ENCODE measurements around the gene KLHL40. TPM values are rescaled to one million over a fixed set of nuclear protein-coding genes. Genes with fewer than 3 reads are reported as not detected.

KLHL40 gene
- total RNA-seq, 4 donors from 2014 or later = not detected

- 63% methylated on average over 15 of the region's 19 CpGs for WGBS
- H3K27me3 ChIP-seq = no peaks in the 10 kb centered on the region
- no peaks in the 10 kb centered on the region for H3K9me3 ChIP-seq
- H3K27ac ChIP-seq = no peak overlapping the region
- DNase-seq (ENCODE audit: low spot score in 2 of 2) = no peak
- no peak for TF ChIP-seq POLR2AphosphoS5 (IDR thresholded peaks at IDR 0.05)
- TF ChIP-seq EP300 (IDR thresholded peaks at IDR 0.05) = no peak
- TF ChIP-seq, protein P1, sequence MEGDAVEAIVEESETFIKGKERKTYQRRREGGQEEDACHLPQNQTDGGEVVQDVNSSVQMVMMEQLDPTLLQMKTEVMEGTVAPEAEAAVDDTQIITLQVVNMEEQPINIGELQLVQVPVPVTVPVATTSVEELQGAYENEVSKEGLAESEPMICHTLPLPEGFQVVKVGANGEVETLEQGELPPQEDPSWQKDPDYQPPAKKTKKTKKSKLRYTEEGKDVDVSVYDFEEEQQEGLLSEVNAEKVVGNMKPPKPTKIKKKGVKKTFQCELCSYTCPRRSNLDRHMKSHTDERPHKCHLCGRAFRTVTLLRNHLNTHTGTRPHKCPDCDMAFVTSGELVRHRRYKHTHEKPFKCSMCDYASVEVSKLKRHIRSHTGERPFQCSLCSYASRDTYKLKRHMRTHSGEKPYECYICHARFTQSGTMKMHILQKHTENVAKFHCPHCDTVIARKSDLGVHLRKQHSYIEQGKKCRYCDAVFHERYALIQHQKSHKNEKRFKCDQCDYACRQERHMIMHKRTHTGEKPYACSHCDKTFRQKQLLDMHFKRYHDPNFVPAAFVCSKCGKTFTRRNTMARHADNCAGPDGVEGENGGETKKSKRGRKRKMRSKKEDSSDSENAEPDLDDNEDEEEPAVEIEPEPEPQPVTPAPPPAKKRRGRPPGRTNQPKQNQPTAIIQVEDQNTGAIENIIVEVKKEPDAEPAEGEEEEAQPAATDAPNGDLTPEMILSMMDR (IDR thresholded peaks at IDR 0.05) = no peak
- TF ChIP-seq POLR2A (IDR thresholded peaks at IDR 0.05) = no peak
- no peaks in the 10 kb centered on the region for H3K36me3 ChIP-seq
- H3K4me3 ChIP-seq = no peak overlapping the region
- no peaks in the 10 kb centered on the region for H3K4me1 ChIP-seq
Measured at GRCh38 chr3:42696356-42697288, 11.3 kb downstream of the KLHL40 start.

- WGBS = 88% methylated on average over 15 of the region's 18 CpGs
- no peak for TF ChIP-seq EP300 (IDR thresholded peaks at IDR 0.05)
- TF ChIP-seq POLR2A (IDR thresholded peaks at IDR 0.05) = no peak
- TF ChIP-seq, protein P1 (IDR thresholded peaks at IDR 0.05) = no peak
- no peak for TF ChIP-seq POLR2AphosphoS5 (IDR thresholded peaks at IDR 0.05)
Measured at GRCh38 chr3:42697289-42698051, 12.1 kb downstream of the KLHL40 start.

GRCh38 chr3:42698216-42698910 is 13.0 kb downstream of the KLHL40 start:
- DNase-seq (ENCODE audit: low spot score in 2 of 2) = no peak
- H3K4me1 ChIP-seq = no peaks in the 10 kb centered on the region
- H3K27me3 ChIP-seq = no peaks in the 10 kb centered on the region
- H3K4me3 ChIP-seq = no peak overlapping the region
- H3K27ac ChIP-seq = no peak overlapping the region
- TF ChIP-seq POLR2A (IDR thresholded peaks at IDR 0.05) (no peak), EP300 (IDR thresholded peaks at IDR 0.05) (no peak), POLR2AphosphoS5 (IDR thresholded peaks at IDR 0.05) (no peak)
- TF ChIP-seq, protein P1 (IDR thresholded peaks at IDR 0.05) = no peak
- WGBS = 89% methylated on average over 6 of the region's 7 CpGs
- H3K9me3 ChIP-seq = no peaks in the 10 kb centered on the region
- H3K36me3 ChIP-seq = no peaks in the 10 kb centered on the region

More at GRCh38 chr3:42697289-42698051, 12.1 kb downstream of the KLHL40 start:
- Histone ChIP-seq H3K4me3 (no peak overlapping the region), H3K27ac (no peak overlapping the region), H3K4me1 (no peaks in the 10 kb centered on the region), H3K36me3 (no peaks in the 10 kb centered on the region), H3K27me3 (no peaks in the 10 kb centered on the region), H3K9me3 (no peaks in the 10 kb centered on the region)
- DNase-seq (ENCODE audit: low spot score in 2 of 2) = no peak

- no peak for DNase-seq (ENCODE audit: low spot score in 2 of 2)
Measured at GRCh38 chr3:42698911-42699230, 13.5 kb downstream of the KLHL40 start.

More at GRCh38 chr3:42698911-42699230, 13.5 kb downstream of the KLHL40 start:
- H3K4me1 ChIP-seq = no peaks in the 10 kb centered on the region
- no peak overlapping the region for H3K27ac ChIP-seq
- H3K36me3 ChIP-seq = no peaks in the 10 kb centered on the region
- TF ChIP-seq, protein P1 (IDR thresholded peaks at IDR 0.05) = no peak
- no peak for TF ChIP-seq POLR2AphosphoS5 (IDR thresholded peaks at IDR 0.05)
- no peak for TF ChIP-seq POLR2A (IDR thresholded peaks at IDR 0.05)
- TF ChIP-seq EP300 (IDR thresholded peaks at IDR 0.05) = no peak
- no peaks in the 10 kb centered on the region for H3K27me3 ChIP-seq
- 77% methylated on average over 9 of the region's 9 CpGs for WGBS
- H3K4me3 ChIP-seq = no peak overlapping the region
- H3K9me3 ChIP-seq = no peaks in the 10 kb centered on the region

All from suprapubic skin (tissue), 4 donors.